ENCODE data around the gene DBN1.

Gene DBN1

DNA sequence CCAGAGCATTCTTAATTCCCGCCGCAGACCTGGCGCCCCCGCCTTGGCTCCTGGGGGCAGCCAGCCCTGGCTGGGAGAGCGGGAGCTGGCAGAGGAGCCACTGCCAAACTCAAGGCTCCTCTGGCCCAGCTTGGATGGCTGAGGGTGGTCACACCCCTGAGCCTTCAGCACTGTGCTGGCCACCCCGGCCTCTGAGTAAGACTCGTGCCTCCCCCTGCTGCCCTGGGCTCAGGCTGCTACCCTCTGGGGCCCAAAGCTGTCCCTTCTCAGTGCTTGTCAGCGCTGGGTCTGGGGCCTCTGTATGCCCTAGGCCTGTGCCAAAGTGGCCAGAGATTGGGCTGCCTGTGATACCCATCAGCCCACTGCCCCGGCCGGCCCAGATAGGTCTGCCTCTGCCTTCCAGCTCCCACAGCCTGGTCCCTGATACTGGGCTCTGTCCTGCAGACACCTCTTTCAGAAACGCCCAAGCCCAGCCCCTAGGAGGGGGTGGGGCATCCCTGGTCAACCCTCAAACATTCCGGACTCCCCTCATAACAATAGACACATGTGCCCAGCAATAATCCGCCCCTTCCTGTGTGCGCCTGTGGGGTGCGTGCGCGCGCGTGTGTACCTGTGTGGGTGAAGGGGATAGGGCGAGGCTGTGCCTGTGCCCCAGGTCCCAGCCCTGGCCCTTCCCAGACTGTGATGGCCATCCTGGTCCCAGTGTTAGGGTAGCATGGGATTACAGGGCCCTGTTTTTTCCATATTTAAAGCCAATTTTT is 31.2 kb downstream of the DBN1 start:
- DNase-seq = peak; percentile 24
- H3K27me3 ChIP-seq = no peaks in the 10 kb centered on the region

DNA sequence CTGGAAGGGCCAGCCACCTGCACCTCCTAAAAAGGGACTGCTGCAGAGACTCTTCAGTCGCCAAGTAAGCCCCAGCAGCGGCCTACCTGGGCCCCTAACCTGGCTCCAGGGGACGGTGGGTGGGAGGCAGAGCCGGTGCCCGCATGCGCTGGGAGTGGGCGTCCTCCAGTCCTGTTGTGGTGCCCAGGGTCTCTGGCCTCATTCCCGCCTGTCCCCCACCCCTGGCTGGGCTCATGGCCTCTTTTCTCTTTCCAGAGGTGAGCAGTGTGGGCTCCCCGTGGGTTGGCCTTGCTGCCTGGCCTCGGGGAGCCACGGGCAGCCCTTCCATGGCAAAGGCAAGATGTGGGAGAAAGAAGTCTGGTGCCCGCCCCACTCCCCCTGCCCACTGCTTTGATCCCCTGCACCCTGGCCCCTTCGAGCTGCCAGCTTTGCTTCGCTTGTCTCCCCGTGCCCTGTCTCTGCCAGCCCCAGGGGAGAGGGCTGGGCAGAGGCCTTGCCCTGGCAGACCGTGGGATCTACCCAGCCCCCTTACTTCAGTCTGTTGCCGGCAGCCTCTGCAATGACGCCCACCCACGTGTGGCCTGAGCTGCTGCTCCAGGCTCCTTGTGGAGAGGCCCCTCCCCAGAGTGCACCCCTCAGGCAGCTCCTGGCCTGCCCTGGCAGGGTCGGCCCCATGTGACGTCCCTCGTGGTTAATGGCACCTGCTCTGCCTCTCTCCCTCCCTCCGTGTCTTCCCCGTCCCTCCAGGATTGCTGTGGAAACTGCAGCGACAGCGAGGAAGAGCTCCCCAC is 32.2 kb downstream of the DBN1 start:
- Histone ChIP-seq H3K27me3 (no peaks in the 10 kb centered on the region), H3K4me3 (ENCODE audit: low read depth, low read length) (no peak overlapping the region), H3K4me1 (peaks cover 5% of the 10 kb centered on the region; the same call in 1 of the 2 replicates), H3K9me3 (no peaks in the 10 kb centered on the region), H3K36me3 (peaks cover 34% of the 10 kb centered on the region)
- DNase-seq = peak; percentile 29
- TF ChIP-seq CTCF (IDR thresholded peaks at IDR 0.05; ENCODE audit: low read depth, low read length) = no peak

More for the DNA sequence above, 31.2 kb downstream of the DBN1 start:
- Histone ChIP-seq H3K36me3 (peaks cover 32% of the 10 kb centered on the region), H3K4me1 (peaks cover 5% of the 10 kb centered on the region; the same call in 1 of the 2 replicates), H3K4me3 (ENCODE audit: low read depth, low read length) (no peak overlapping the region), H3K9me3 (no peaks in the 10 kb centered on the region)
- no peak for TF ChIP-seq CTCF (IDR thresholded peaks at IDR 0.05; ENCODE audit: low read depth, low read length)

- H3K27me3 ChIP-seq = no peaks in the 10 kb centered on the region
- H3K9me3 ChIP-seq = no peaks in the 10 kb centered on the region
- H3K4me1 ChIP-seq = peaks cover 5% of the 10 kb centered on the region; the same call in 1 of the 2 replicates
- TF ChIP-seq CTCF (IDR thresholded peaks at IDR 0.05; ENCODE audit: low read depth, low read length) = no peak
- no peak overlapping the region for H3K4me3 ChIP-seq (ENCODE audit: low read depth, low read length)
- peaks cover 38% of the 10 kb centered on the region for H3K36me3 ChIP-seq
- DNase-seq = peak; percentile 39
Measured at GRCh38 chr5:177440211-177440989, 33.0 kb downstream of the DBN1 start.

DNA sequence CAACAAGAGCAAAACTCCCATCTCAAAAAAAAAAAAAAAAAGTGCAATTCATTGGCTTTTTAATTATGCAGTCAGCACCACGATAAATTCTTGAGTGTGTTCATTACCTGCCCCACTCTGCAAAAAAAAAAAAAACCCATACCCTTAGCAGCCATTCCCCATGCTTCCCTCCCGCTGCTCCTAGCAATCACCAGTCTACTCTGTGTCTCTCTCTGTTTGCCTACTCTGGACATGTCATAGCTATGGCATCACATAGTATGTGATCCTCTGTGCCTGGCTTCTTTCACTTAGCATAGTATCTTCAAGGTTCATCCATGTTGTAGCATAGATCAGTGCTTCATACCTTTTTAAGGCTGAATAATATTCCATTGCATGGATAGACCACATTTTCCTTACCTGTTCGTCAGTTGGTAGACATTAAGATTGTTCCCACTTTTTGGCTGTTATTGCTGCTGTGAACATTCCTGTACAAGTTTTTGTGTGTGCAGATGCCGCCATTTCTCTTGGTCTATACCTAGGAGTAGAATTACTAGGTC is 33.8 kb downstream of the DBN1 start:
- Histone ChIP-seq H3K9me3 (no peaks in the 10 kb centered on the region), H3K4me1 (peaks cover 5% of the 10 kb centered on the region; the same call in 1 of the 2 replicates), H3K4me3 (ENCODE audit: low read depth, low read length) (no peak overlapping the region), H3K27me3 (no peaks in the 10 kb centered on the region), H3K36me3 (peaks cover 44% of the 10 kb centered on the region)
- no peak for DNase-seq
- no peak for TF ChIP-seq CTCF (IDR thresholded peaks at IDR 0.05; ENCODE audit: low read depth, low read length)

DNA sequence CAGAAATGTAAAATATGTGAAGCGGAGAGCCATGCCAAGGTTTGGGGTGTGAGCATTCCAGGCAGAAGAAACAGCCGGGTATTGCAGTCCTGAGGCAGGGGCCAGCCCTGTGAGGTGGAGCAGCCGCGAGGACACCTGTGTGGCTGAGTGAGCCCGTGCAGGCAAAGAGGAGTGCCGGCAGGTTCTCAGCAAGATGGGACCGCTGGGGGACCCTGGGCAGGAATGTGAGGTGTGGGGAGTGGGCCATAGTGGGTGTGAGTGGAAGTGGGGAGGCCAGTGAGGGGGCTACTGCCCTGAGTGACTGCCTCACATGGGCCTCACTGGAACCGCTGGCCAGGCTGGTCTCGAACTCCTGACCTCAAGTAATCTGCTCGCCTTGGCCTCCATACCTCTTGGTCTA is 35.0 kb downstream of the DBN1 start:
- H3K9me3 ChIP-seq = no peaks in the 10 kb centered on the region
- H3K36me3 ChIP-seq = peaks cover 53% of the 10 kb centered on the region
- H3K4me1 ChIP-seq = peaks cover 5% of the 10 kb centered on the region; the same call in 1 of the 2 replicates
- H3K4me3 ChIP-seq (ENCODE audit: low read depth, low read length) = no peak overlapping the region
- no peak for TF ChIP-seq CTCF (IDR thresholded peaks at IDR 0.05; ENCODE audit: low read depth, low read length)
- DNase-seq = no peak
- H3K27me3 ChIP-seq = no peaks in the 10 kb centered on the region

Data from BE2C (cell line).